ENCODE measurements around the gene SEC61A2.
A peak's percentile ranks its signal among the peaks of the same experiment; 100 is the strongest.
"Not testable (repeated sequence)": the region's sequence is repeated elsewhere in the genome, so short reads cannot be mapped to it uniquely, and the experiment has no call there.

SEC61A2 gene

DNA sequence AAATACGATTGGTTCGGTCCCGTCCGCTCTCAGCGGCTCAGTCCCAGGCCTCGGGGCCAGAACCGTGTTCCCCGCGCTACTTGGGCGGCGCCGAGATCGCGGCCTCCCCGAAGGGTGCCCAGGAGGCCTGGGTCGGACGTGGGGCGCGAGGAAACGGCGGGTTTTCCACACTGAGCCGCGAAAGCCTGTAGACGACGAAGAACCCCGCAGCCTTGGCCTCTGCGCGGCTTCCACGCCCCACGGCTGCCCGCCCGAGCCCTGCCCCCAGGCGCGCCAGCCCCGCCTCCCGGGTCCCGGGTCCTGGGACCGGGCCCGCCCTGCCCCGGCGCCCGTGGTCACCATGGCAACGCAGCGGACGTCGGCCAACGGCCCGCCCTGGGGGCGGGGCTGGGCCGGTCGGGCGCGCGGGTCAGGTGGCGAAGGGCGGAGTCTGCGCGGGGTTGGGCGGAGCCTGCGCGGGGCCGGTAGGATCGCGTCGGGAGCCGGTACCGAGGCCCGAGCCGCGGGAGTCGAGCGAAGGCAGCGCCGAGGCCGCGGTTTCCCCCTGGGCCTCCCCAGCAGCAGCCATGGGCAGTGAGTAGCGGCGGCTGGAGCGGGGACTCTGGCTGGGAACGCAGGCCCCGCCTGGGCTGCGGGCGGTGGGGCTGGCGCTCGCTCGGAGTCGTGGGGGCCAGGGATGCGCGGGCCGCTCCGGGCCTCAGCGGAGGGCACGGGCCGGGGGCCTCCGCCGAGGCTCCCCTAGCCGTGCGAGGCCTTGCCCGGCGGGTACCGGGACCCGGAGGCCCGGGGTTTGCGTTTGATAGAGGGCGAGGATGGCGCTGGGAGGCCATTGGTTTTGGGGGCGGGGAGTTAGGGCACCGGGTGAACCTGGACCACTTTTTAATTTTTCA, at the start of gene SEC61A2:
SEC61A2 (plus strand) TSS at position 456 of the 890 bp plus-strand sequence; CDS start at position 567, 111 bp downstream.
- peak; percentile 98 for DNase-seq (ENCODE audit: low read depth in 1 of 2, low spot score in 1 of 2)

DNA sequence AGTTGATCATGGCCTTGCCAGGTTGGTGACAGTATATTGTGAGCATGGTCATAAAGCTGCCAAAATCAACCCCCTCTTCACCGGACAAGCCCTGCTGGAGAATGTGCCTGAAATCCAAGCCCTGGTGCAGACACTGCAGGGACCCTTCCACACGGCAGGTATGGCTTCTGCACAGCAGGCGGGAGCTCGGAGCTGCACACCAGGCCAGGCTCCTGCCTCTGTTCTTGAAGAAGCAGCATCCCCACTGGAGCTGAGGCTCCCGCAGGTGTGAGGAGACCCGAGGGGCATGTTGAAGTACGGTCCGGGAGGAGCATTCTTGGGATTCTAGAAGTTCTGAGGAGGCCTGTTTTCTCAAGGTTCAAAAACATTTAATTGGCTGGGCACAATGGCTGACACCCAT, 48.0 kb upstream of the SEC61A2 start:
- DNase-seq (ENCODE audit: low read depth in 1 of 2, low spot score in 1 of 2) = no peak

DNA sequence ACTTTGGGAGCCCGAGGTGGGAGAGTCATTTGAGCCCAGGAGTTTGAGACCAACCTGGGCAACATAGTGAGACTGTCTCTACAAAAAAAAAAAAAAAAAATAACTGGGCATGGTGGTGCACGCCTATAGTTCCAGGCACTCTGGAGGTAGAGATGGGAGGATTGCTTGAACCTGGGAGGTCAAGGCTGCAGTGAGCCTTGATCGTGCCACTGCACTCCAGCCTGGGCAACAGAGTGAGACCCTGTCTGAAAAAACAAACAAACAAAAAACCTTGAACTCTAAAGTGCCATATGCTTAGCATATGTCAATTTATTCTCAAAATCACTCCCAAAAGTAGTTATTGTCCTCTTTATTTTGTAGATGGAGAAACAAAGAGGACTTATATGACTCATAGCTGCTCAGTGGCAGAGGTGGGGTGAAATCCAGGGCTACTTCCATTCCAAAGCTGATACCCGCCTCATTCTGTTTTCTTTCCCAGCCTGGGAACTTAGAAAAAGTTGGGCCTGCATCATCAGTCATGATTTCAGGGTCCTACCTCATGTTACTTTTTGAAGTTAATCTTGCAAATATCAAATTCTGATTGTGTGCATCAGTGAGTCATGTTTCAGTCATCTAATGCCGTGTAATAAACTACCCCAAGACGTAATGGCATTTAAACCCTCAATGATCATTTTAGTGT, 47.5 kb upstream of the SEC61A2 start:
- DNase-seq (ENCODE audit: low read depth in 1 of 2, low spot score in 1 of 2) = no peak

DNA sequence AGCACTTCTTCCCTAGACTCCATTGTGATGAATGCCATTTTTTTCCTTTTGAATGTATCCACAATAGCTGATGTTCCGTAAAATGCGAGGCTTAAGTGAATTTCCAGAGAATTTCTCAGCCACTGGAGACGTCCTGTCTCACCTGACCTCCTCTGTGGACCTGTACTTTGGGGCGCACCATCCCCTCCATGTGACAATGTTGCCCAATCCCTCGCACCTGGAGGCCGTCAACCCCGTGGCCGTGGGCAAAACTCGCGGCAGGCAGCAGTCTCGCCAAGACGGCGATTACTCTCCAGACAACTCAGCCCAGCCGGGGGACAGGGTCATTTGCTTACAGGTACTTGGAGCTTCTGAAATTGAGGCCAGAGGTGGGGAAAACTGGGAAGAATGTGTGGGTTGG, 40.6 kb upstream of the SEC61A2 start:
- no peak for DNase-seq (ENCODE audit: low read depth in 1 of 2, low spot score in 1 of 2)

DNA sequence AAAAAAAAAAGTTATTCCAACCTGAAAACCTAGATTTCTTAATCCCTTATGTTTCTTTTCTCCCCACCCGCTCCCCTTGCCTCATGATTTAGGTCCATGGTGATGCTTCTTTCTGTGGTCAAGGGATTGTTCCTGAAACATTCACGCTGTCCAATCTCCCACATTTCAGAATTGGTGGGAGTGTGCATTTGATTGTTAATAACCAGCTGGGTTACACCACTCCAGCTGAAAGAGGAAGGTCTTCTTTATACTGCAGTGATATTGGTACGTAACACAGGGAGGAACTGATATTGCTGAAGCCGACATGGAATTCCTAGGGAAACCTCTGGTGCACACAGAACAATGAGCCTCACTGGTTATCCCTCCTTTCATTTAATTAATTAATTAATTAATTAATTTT, 38.1 kb upstream of the SEC61A2 start:
- no peak for DNase-seq (ENCODE audit: low read depth in 1 of 2, low spot score in 1 of 2)

DNA sequence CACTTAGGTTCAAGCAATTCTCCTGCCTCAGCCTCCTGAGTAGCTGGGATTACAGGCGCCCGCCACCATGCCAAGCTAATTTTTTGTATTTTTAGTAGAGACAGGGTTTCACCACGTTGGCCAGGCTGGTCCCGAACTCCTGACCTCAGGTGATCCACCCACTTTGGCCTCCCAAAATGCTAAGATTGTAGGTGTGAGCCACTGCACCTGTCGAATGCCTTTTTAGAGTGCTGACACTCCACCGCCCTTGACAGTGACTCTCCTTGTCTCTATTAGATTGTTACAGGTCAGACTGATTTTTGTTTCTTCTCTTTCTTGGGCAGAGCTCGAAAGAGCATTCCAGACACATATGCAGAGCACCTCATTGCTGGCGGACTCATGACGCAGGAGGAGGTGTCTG, 32.1 kb upstream of the SEC61A2 start:
- not testable (repeated sequence) for DNase-seq (ENCODE audit: low read depth in 1 of 2, low spot score in 1 of 2)

DNA sequence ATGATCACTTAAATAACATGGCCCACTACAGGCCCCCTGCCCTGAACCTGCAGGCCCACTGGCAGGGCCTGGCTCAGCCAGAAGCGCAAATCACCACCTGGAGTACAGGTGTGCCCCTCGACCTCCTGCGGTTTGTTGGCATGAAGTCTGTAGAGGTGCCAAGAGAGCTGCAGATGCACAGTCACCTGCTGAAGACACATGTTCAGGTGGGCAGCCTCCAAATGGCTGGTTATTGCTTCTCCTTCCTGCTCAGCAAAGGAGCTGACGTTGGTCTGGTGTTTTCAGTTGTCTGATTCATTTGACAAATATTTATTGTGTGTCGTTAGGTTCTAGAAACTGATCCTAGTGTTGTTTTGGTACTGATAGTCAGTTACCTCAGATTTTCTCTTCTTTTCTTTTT, 31.7 kb upstream of the SEC61A2 start:
- no peak for DNase-seq (ENCODE audit: low read depth in 1 of 2, low spot score in 1 of 2)

DNA sequence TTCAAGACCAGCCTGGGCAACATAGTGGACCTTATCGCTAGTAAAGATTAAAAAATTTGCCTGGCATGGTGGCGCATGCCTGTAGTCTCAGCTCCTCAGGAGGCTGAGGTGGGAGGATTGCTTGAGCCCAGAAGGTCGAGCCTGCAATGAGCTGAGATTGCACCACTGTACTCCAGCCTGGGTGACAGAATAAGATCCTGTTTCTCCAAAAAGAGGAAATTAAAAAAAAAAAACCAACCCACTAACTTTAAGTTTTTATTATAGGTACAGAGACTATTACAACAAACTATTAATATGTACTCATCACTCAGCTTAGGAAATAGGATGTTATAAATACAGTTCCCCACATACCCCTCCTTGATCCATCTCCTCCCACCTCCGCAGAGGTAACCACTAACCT, 30.5 kb upstream of the SEC61A2 start:
- no peak for DNase-seq (ENCODE audit: low read depth in 1 of 2, low spot score in 1 of 2)

DNA sequence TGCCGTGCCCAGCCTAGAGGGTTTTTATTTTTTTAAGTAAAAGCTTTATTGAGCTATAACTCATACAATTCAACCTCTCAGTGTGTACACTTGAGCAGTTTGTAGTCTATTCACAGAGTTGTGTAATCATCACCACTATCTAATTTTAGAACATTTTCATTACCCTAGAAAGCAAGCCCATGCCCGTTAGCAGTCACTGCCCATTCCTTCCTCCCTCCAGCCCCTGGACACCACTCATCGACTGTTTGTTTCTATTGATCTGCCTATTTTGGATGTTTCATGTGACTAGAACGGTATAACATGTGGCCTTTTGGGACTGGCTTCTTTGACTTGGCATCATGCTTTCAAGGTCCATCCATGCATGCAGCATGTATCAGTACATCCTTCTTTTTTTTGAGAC, 25.7 kb upstream of the SEC61A2 start:
- DNase-seq (ENCODE audit: low read depth in 1 of 2, low spot score in 1 of 2) = no peak

DNA sequence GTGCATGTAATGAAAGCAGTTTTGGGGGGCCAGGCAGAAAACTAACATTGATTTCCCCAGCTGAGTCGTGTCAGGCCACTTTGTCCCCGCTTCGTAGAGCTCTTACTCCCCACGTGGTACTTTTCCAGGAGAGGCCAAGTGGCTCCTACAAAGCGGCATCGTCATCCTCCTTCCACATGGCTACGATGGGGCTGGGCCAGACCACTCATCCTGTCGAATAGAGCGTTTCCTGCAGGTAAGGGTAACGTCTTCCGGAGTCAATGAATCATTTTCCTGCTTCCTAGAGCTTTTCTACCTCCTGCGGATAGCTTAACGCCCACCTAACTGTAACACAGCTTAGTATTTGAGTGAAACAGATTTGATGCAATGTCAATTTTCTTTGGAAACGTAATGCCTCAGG, 21.7 kb upstream of the SEC61A2 start:
- no peak for DNase-seq (ENCODE audit: low read depth in 1 of 2, low spot score in 1 of 2)

DNA sequence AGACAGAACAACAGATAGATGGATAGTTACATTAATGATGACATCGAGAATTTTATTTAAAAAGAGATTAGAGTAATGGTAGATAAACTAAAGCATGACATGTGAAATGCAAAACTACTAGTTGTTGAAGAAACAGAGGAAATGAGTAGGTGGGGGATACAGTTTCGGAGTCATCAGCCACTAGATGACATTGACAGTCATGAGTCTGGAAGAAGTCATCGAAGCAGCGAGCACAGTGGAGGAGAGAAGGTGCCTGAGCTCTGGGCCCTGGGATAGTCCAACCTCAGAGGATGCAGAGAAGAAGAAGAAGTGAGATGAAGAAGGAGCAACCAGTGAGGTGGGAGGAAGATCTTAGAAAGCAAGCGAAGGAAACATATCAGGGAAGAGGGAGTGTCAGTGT, 20.2 kb upstream of the SEC61A2 start:
- DNase-seq (ENCODE audit: low read depth in 1 of 2, low spot score in 1 of 2) = no peak

DNA sequence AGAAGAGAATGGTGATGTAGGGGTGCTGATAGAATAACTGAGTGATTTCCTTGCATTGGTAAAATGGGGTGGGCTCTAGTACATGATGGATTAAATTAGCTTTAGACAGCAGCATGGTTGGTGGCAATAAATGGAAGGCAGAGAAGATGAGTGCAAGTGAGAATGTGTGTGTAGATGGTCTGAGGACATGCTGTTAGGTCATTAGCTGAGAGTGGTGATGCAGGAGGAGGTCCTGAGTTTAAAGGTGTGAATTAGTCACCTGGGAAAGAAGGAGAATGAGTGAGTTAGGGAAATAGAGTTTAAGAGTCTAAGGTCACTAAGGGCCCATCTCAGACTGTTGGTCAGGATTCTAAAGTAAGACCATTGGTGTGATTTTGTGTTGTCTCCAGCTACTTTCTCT, 17.9 kb upstream of the SEC61A2 start:
- DNase-seq (ENCODE audit: low read depth in 1 of 2, low spot score in 1 of 2) = no peak

DNA sequence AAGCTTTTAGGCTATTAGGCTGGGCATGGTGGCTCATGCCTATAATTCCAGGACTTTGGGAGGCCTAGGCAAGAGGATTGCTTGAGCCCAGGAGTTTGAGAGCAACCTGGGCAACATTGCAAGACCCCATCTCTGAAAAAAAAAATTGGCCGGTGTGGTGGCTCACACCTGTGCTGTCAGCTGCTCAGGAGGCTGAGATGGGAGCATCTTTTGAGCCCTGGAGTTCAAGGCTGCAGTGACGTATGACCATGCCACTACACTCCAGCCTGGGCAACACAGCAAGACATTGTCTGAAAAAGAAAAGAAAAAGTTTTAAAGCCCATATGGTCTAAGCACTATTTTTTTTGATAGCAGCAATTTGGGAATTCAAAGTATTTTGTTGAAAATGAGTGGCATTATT, 15.8 kb upstream of the SEC61A2 start:
- DNase-seq (ENCODE audit: low read depth in 1 of 2, low spot score in 1 of 2) = no peak

DNA sequence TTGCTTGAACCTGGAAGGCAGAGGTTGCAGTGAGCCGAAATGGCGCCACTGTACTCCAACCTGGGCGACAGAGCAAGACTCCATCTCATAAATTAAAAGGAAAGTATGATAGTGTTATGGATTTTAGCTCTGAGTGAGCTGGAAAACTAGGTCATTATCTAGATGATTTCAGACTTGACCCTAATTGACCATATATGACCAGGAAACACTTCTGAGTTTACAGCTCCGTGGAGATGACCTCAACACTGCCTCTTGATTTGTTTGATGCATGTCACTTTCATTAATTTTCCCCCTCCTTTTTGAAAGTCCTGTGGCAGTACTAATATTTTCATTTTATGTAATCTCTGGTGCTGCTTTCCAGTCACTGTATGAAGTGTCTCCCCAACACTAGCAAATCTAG, 7.8 kb upstream of the SEC61A2 start:
- no peak for DNase-seq (ENCODE audit: low read depth in 1 of 2, low spot score in 1 of 2)

DNA sequence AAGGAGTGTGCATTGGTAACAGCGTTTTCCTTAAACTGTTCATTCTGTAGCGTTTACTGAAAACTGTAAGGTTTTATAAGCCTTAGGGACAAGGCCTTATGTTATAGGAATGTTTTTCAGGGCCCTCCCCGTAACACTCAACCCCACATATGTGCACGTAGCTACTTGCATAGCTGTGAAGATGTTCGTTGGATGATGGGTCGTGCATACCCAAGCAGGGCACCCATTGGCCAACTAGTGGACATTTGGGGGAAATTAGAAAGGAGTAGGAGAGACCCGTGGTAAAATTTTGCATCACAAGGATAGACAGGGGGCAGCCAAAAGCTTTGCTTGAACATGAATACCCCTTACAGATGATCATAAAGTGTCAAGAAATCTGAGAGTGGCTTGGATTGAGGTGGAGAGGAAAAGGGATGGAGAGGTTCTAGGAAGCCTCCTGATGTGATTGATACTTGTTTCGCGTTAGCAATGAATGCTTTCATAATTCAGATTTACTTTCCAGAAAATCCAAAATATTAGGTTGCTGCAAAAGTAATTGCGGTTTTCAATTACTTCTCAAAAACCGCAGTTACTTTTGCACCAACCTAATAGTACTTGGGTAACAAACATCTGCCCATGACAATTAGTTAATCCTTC, 878 bp downstream of the SEC61A2 start:
- DNase-seq (ENCODE audit: low read depth in 1 of 2, low spot score in 1 of 2) = no peak

DNA sequence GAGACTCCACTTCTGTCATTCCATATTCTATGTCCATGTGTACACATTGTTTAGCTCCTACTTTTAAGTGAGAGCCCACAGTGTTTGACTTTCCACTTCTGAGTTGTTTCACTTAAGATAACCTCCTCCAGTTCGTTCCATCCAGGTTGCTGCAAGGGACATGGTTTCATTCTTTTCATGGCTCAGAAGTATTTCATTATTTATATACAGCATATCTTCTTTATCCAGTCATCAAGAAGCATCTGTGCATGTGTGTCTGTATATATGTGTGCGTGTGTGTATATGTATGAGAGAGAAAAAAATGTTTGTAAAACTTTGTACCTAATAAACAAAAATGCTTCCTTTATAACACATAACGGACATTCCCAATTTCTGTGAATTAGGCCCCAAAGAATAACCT, 6.2 kb downstream of the SEC61A2 start:
- DNase-seq (ENCODE audit: low read depth in 1 of 2, low spot score in 1 of 2) = no peak

DNA sequence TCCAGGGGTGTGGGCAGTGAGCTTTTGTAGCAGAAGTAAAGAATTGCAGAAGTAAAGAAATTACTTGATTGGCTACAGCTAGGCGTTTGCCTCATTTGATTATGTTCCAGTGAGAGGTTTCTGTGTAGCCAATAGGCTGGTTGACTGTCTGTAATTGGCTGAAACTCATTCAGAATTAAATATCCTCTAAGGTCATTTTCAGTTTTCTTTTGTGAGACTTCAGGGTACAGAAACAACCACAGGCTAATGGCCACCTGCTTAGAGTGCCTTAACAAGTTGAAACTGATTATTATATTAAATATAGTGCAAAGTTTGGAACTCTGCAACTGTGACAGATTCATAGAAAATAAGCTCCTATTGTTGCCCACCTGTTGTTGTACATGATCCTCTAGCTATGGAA, 10.6 kb downstream of the SEC61A2 start:
- no peak for DNase-seq (ENCODE audit: low read depth in 1 of 2, low spot score in 1 of 2)

DNA sequence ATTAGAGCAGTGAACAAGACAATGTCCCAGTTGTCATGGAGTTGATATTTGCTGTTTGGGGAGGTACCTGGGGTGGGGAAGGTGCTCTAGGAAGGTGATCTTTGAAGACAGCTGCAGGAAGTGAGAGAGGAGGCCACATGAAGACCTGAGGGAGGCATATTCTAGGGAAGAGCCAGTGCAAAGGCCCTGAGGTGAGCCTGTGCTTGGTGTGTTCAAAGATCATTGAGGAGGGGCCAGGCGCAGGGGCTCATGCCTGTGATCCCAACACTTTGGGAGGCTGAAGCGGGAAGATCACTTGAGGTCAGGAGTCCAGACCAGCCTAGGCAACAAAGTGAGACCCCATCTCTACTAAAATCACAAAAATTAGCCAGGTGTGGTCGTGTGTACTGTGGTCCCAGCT, 15.1 kb downstream of the SEC61A2 start:
- no peak for DNase-seq (ENCODE audit: low read depth in 1 of 2, low spot score in 1 of 2)

DNA sequence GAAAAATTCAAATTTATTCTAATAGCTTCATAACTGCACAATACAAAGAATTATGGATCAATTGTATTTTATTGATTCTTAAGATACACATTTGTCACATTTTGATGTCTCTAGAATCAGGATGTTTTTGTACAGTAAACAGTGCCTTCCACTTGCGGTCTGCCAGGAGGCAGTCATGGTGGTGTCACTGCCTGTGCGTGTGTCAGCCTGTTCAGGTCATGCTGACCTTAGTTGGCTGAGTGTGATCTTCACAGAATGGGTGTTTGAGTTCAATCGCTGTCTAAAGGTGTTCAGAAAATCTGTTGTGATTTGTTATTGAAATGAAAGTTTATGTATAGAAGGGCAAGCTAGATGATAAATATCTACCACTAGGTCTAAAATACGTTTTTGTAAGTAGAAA, 20.7 kb downstream of the SEC61A2 start:
- DNase-seq (ENCODE audit: low read depth in 1 of 2, low spot score in 1 of 2) = no peak

DNA sequence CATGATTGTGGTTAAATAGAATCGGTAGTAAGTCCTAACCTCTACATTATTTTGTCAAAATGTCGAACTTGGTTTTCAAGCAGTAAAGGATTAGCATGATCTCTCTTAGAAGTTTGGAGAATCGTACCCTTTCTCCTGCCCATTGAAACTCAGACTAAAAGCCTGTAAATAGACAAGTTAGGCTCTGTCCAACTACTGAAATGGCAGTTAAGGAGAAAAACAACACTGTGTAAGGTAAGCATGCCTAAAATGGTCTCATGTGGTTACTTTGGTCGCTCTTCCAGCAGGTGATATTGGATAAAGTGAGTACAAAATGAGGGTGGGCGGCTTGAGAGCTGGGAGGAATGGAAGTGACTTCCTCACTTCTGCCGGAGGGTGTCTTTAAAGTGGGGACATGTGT, 25.0 kb downstream of the SEC61A2 start:
- DNase-seq (ENCODE audit: low read depth in 1 of 2, low spot score in 1 of 2) = no peak

DNA sequence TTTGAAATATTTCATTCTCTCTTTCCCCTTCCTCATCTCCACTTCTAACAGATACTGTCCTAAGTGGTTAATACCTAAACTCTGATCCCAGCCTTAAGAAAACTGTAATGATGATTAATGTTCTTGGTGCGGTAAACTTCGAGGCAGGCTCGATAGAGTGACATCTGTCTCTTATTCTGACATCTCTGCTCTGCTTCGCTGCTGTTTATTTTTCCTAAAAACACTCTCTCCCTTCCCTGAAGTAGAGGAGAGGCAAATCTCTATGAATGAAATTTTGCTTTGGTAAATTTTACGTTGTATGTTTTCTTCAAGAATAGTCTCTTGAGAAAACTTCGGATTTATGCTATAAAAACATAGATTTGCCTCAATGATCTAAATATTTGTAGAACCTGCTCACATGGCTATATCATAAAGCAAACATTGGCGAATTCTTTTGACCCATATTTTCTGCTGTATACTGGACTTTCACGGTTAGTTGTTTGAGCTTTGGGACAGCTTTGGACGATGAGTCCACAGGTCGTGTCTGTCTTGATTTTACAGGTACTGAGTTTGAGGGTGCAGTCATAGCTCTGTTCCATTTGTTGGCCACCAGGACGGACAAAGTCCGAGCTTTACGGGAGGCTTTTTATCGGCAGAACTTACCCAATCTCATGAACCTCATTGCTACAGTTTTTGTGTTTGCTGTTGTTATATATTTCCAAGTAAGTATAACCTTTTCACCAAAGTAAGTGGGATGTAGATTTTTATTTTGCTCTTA, 27.1 kb downstream of the SEC61A2 start:
- DNase-seq (ENCODE audit: low read depth in 1 of 2, low spot score in 1 of 2) = no peak

Data from activated T-helper 1 cell treated with anti-CD3 and anti-CD28 coated beads, Interleukin-2, amount 50 U/mL, for 16 hours (primary cell).